Frontal cortex (tissue), 4 donors: ENCODE results near the gene STRN4. TPM values are rescaled to one million over a fixed set of nuclear protein-coding genes. Genes with fewer than 3 reads are reported as not detected.

ENCODE experiments used
- DNase-seq, 2 donors: peaks; one replicate each; pipeline ENCODE4 v3.0.0; 2012; ENCODE audit warnings: low spot score in 2 of 2
- FAIRE-seq: peaks from 2 replicates; lab custom pipeline; 2012; peaks lifted over from hg19 to GRCh38; lab: Jason Lieb, UNC
- small RNA-seq: library from RNA; depleted of rRNA; stranded (forward); fragments of <200 nt; gene quantifications from one replicate; pipeline ENCODE3, GENCODE V24; 2014
- total RNA-seq: library from RNA; depleted of rRNA; stranded (reverse); fragments of >200 nt; gene quantifications from one replicate; pipeline ENCODE4 v1.2.3, GENCODE V29; 2014
- donor health status: control.
- donor health status: control.
- donor health status: control.

The STRN4 gene
- total RNA-seq, 1 donor from 2014 or later: 86.4 TPM

DNA sequence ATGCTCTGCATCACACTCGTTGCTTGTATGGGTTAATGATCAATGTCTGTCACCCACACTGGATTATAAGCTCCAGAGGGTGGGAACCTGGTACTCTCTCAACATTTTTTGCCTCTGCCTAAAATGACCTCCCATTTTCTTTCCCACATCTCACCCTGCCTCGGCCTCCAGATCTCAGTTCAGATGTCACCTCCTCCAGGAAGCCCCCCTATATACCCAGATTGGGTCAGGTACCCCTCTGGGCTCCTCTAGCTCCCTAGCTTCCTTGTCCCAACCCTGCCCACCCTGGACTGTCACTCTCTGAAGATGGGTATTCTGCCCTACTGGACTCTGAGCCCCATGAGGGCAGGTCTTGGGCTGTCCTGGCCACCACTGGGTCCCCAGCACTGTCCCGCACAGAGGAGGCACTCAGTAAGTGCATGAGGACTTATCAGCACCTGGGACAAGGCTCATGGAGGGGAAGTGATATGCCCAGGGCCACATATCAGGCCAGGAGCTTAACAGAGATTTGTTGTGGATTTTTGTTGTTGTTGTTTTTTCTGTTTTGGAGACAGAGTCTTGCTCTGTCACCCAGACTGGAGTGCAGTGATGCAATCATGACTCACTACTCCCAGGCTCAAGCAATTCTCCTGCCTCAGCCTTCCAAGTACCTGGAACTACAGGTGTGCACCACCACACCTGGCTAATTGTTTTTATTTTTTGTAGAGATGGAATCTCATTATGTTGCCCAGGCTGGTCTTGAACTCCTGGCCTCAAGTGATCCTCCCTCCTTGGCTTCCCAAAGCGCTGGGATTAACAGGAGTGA is 53.1 kb downstream of the STRN4 start:
- DNase-seq (no peak), FAIRE-seq (no peak)

DNA sequence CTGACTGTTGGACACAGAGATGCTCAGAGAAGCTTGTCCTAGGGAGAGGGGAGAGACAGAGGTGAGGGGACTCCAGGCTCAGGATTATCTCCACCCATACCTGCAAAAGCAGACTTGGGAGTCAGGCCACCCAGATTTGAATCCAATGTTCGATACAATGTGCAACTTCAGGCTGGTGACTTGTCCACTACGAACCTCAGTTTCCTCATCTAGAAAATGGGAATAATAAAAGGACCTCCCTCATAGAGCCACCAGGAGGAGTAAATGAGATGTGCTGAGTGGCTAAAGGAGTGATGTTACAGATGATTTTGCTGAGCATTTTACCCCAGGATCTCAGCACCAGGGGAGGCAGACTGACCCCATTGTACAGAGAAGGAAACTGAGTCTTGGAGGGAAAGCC is 54.3 kb downstream of the STRN4 start:
- DNase-seq (no peak), FAIRE-seq (no peak)

- DNase-seq (no peak), FAIRE-seq (no peak)
Observed at GRCh38 chr19:46691104-46691503, 55.1 kb downstream of the STRN4 start.

GRCh38 chr19:46689358-46689757 is 56.9 kb downstream of the STRN4 start:
- no peak for FAIRE-seq

DNA sequence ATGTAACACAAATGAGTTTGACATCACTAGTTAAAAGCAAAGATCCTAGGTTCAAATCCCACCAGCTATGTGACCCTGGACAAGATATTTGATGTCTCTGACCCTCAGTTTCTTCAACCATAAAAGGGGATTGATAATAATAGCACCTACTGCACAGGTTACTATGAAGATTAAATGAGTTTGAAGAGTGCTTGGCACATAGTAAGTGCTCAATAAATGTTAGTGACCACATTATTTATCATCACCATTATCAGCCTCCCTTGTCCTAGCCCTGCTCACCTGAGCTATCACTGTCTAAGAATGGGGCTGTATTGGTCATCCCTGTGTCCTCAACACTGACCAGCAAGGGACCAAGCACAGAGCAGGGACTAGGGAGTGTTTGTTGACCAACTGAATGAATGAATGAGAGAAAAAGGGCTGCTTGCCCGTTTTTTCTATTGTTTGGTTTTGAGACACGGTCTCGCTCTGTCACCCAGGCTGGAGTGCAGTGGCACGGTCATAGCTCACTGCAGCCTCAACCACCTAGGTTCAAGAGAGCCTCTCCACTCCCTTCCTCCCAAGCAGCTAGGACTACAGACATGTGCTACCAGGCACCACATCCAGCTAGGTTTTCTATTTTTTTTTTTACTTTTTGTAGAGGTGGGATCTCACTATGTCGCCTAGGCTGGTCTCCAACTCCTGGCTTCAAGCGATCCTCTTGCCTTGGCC is 58.7 kb downstream of the STRN4 start:
- DNase-seq (no peak), FAIRE-seq (no peak)

More at GRCh38 chr19:46689358-46689757, 56.9 kb downstream of the STRN4 start:
- DNase-seq: no peak

- FAIRE-seq: no peak
Observed at GRCh38 chr19:46685189-46685588, 61.1 kb downstream of the STRN4 start.

GRCh38 chr19:46678110-46678732 is 68.0 kb downstream of the STRN4 start:
- FAIRE-seq (no peak), DNase-seq (no peak)

More at GRCh38 chr19:46685189-46685588, 61.1 kb downstream of the STRN4 start:
- no peak for DNase-seq

DNA sequence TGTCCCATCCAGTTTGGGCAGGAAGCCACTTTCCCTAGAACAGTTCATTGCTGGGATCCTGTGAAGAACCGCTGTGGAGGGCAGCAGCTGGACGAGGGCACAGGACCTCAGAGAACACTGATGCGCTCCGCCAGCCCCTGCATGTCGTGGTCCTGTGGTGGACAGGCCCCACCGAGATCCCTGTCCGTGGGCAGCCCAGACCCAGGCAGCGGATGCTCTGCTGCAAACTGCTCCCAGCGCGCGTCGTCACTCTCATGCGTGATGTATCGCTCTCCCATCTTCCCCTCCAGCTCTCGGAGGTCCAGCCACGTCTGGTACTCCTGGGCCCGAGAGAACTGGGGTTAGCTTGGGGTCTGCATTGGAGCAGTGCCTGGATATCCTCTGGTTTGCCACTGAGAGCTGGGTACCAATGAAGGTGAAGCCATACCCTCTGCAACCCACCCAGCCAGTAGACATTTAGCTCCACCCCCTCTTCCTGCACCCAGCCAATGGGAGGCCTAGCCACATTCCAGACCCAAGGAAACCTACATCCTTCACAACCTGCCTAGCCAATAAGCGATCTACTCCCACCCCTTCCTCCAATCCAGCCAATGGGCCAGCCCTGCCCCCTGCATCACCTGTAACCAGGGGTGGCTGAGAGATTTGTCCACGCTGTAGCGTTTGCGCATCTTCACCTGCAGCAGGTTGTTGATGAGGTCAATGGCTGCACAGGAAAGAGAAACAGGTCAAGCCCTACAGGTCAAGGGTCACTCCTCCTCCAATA is 71.7 kb downstream of the STRN4 start:
- FAIRE-seq: no peak

DNA sequence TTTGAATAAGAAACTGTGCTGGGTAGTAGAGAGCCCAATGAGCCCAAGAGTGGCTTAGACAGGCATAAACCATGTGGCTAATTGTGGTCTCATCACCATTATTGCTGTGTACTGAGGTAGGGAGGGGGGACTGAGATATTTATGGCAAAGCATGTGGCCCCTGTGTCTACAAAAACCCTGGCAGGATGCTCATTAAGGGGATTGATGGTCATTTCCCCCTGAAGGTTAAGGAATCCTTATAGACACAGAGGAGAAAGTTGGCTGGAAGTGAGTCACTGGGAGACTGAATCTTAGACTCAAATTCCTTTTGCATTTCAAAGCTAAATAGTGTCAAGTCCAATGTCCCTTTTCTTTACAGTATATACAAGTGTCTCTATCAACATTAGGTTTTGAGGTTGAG is 75.4 kb downstream of the STRN4 start:
- DNase-seq (no peak), FAIRE-seq (no peak)

More for the DNA sequence above, 71.7 kb downstream of the STRN4 start:
- no peak for DNase-seq

Small RNAs within 50 kb of the gene (small RNA-seq; reads per million reads assigned to genes)
- gene MIR320E (not detected), gene RF00019 (not detected), gene RN7SL364P (0.94 reads per million, percentile 64 among the genes with 10 or more reads in this experiment)

Other genes starting within 250 kb of the STRN4 start
- gene CALM3, start 145.1 kb downstream of the STRN4 start, total RNA-seq: 211 TPM
- not detected for gene PTGIR, start 121.4 kb downstream of the STRN4 start, total RNA-seq
- gene GNG8, start 110.2 kb downstream of the STRN4 start, total RNA-seq: not detected
- 17.5 TPM for gene DACT3, start 85.3 kb downstream of the STRN4 start, total RNA-seq
- gene PRKD2, start 29.3 kb downstream of the STRN4 start, total RNA-seq: 5.3 TPM
- gene FKRP, start 393 bp downstream of the STRN4 start, total RNA-seq: 12.6 TPM
- 3.3 TPM for gene SLC1A5, start 42.1 kb upstream of the STRN4 start, total RNA-seq
- gene AP2S1, start 104.4 kb upstream of the STRN4 start, total RNA-seq: 64.8 TPM
- 73.4 TPM for gene ARHGAP35, start 114.5 kb upstream of the STRN4 start, total RNA-seq